DOHH2 (cell line): ENCODE results near the gene NOD2.

ENCODE experiments used
- H3F3A ChIP-seq: fragments of 200-600 bp; sonication (generic), shearing (Covaris generic); 2 replicates; pipeline ENCODE4 v1.6.0; 2016; ENCODE audit warnings: antibody characterized with exemption, mild to moderate bottlenecking; ENCODE audit not compliant: control insufficient read depth, insufficient read depth
- H3K27ac ChIP-seq: fragments of 200-600 bp; sonication (generic); 2 replicates; pipeline ENCODE4 v1.5.1; 2014; ENCODE audit warnings: low read depth, mild to moderate bottlenecking, low read length, moderate library complexity
- H3K27me3 ChIP-seq: fragments of 200-600 bp; sonication (generic); 2 replicates; pipeline ENCODE4 v1.6.1; 2014; ENCODE audit warnings: mild to moderate bottlenecking, low read length, mixed read lengths; ENCODE audit not compliant: control insufficient read depth
- H3K36me3 ChIP-seq: fragments of 200-600 bp; sonication (generic); 2 replicates; pipeline ENCODE4 v1.6.1; 2014; ENCODE audit warnings: mild to moderate bottlenecking, low read length, moderate library complexity, mixed read lengths; ENCODE audit not compliant: control insufficient read depth
- H3K4me1 ChIP-seq: fragments of 200-600 bp; sonication (generic); 2 replicates; pipeline ENCODE4 v1.6.1; 2014; ENCODE audit warnings: mild to moderate bottlenecking, low read length, mixed read lengths; ENCODE audit not compliant: control insufficient read depth
- H3K4me2 ChIP-seq: fragments of 200-600 bp; sonication (generic); 2 replicates; pipeline ENCODE4 v1.6.0; 2014; ENCODE audit warnings: mild to moderate bottlenecking, low read length, moderate library complexity
- H3K4me3 ChIP-seq: fragments of 200-600 bp; sonication (generic); 2 replicates; pipeline ENCODE4 v1.5.1; 2014; ENCODE audit warnings: mild to moderate bottlenecking, low read length, mixed read lengths
- H3K79me2 ChIP-seq: fragments of 200-600 bp; sonication (generic); 2 replicates; pipeline ENCODE4 v1.6.1; 2014; ENCODE audit warnings: mild to moderate bottlenecking, low read length, mixed read lengths; ENCODE audit not compliant: control insufficient read depth
- H3K9me2 ChIP-seq: fragments of 200-600 bp; sonication (generic); replicated peaks from 2 replicates; pipeline ENCODE4 v1.6.1; 2014; ENCODE audit warnings: mild to moderate bottlenecking, low read length, mixed read lengths; ENCODE audit not compliant: control insufficient read depth
- H3K9me3 ChIP-seq: fragments of 200-600 bp; sonication (generic); 2 replicates; pipeline ENCODE4 v1.6.1; 2014; ENCODE audit warnings: antibody characterized with exemption, low read length, mixed read lengths; ENCODE audit not compliant: control insufficient read depth, insufficient read depth
- H4K20me1 ChIP-seq: fragments of 200-600 bp; sonication (generic); 2 replicates; pipeline ENCODE4 v1.6.0; 2014; ENCODE audit warnings: low read depth, mild to moderate bottlenecking, antibody characterized with exemption, low read length, moderate library complexity; ENCODE audit not compliant: control insufficient read depth, insufficient read depth
- EZH2phosphoT487 ChIP-seq: fragments of 200-600 bp; sonication (generic); IDR thresholded peaks from 2 replicates; pipeline ENCODE4 v1.6.1; 2017; ENCODE audit warnings: borderline replicate concordance, mild to moderate bottlenecking, antibody characterized with exemption, low read length, moderate library complexity, mixed read lengths
- TF ChIP-seq, protein P1 (sequence below): fragments of 200-600 bp; sonication (generic); IDR thresholded peaks from one replicate; pipeline ENCODE4 v1.5.1; 2014; ENCODE audit warnings: antibody characterized with exemption, mild to moderate bottlenecking, low read depth, low read length; ENCODE audit not compliant: poor library complexity, severe bottlenecking

NOD2 gene

DNA sequence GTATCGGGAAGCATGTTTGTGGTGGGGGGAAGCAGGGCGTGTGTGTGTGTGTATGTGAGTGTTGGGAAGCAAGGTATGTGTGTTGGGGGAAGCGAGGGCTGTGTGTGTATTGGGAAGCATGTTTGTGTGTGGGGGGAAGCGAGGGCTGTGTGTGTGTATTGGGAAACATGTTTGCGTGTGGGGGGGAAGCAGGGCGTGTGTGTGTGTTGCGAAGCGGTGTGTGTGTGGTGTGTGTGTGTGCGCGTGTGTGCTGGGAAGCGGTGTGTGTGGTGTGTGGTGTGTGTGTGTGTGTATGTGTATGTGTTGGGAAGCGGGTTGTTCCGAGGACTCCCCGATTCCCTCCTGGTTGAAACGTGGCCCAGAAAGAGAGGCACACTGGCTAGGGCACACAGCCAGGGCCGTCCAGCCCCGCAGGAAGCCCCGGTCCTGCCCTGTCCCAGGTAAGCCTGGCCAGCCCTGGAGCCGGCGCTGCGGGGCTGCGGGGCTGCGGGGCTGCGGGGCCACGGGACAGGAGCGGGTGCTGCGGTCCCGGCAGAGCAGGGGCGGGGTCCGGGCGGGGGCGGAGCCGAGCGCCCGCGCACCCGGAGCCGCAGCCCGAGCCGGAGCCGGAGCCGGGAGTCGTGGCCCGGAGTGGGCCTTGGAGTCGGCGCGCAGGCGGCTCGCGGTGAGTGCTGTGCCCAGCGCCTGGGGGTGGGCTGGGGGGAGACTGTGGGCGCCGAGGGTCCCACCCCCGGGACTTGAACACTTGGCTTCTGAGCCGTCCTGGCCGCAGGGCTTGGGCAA is at the start of gene NOD2:
NOD2 (plus strand) TSS at position 608 of the 783 bp plus-strand sequence. CDS start 5,890 bp downstream, outside the sequence.
- H3K9me2 ChIP-seq, result no peaks in the 10 kb centered on the region
- no peaks in the 10 kb centered on the region for H3K36me3 ChIP-seq
- no peaks in the 10 kb centered on the region for H3K79me2 ChIP-seq
- no peaks in the 10 kb centered on the region for H3K4me1 ChIP-seq
- H3F3A ChIP-seq, result no peaks in the 10 kb centered on the region
- H3K4me2 ChIP-seq, result no peak within 1 kb of the TSS
- no peaks in the 10 kb centered on the region for H4K20me1 ChIP-seq
- H3K4me3 ChIP-seq, result no peak within 1 kb of the TSS
- H3K27ac ChIP-seq, result no peak within 1 kb of the TSS
- TF ChIP-seq EZH2phosphoT487, result no peak
- TF ChIP-seq, protein P1, sequence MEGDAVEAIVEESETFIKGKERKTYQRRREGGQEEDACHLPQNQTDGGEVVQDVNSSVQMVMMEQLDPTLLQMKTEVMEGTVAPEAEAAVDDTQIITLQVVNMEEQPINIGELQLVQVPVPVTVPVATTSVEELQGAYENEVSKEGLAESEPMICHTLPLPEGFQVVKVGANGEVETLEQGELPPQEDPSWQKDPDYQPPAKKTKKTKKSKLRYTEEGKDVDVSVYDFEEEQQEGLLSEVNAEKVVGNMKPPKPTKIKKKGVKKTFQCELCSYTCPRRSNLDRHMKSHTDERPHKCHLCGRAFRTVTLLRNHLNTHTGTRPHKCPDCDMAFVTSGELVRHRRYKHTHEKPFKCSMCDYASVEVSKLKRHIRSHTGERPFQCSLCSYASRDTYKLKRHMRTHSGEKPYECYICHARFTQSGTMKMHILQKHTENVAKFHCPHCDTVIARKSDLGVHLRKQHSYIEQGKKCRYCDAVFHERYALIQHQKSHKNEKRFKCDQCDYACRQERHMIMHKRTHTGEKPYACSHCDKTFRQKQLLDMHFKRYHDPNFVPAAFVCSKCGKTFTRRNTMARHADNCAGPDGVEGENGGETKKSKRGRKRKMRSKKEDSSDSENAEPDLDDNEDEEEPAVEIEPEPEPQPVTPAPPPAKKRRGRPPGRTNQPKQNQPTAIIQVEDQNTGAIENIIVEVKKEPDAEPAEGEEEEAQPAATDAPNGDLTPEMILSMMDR, result no peak
- peaks cover 22% of the 10 kb centered on the region for H3K27me3 ChIP-seq
- H3K9me3 ChIP-seq, result no peaks in the 10 kb centered on the region

DNA sequence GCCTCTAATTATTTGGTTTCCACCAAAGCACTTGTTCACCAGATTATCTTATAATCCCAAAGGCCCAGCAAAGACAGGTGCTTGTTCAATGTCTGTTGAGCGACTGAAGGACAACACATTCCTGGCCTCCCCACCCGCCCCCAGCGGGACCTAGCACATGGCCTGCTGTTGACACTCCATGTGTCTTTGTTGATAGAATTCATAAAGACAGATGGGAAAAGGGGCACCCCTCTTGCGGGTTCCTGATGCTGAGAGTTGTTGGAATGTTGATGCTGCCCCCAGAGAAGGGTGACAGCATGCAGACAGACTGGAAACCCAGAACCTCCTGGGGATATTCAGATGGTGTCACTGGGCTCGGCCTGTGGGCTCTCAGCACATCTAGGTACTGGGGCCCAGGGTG is 49.2 kb upstream of the NOD2 start:
- no peak overlapping the region for H3K27ac ChIP-seq
- no peaks in the 10 kb centered on the region for H4K20me1 ChIP-seq
- no peaks in the 10 kb centered on the region for H3F3A ChIP-seq
- H3K4me3 ChIP-seq, result no peak overlapping the region
- no peaks in the 10 kb centered on the region for H3K9me3 ChIP-seq
- H3K9me2 ChIP-seq, result no peaks in the 10 kb centered on the region
- no peaks in the 10 kb centered on the region for H3K79me2 ChIP-seq
- no peaks in the 10 kb centered on the region for H3K36me3 ChIP-seq
- no peak for TF ChIP-seq EZH2phosphoT487
- TF ChIP-seq, protein P1, result no peak
- peaks cover 2% of the 10 kb centered on the region for H3K27me3 ChIP-seq
- no peaks in the 10 kb centered on the region for H3K4me1 ChIP-seq
- H3K4me2 ChIP-seq, result no peak overlapping the region

DNA sequence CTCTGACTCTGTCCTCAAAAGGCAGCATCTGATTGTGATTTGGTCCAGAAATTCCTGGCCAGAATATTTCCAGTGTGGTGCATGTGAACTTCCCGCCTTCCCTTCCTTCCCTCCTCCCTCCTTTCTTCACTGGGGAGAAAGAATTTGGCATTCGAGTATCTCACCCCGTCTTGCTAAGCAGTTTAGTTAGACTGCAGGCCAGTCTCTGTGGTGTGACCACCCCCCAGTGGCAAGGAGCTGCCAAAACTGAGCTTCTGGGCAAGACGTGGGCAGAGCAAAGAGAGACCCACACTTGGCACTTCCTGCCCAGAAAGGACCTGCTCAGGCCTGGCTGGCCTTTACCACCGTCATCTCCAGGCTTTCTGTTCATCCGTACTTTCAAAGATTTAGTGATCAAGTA is 48.7 kb upstream of the NOD2 start:
- no peak for TF ChIP-seq EZH2phosphoT487
- TF ChIP-seq, protein P1, result no peak

More for the DNA sequence above, 48.7 kb upstream of the NOD2 start:
- Histone ChIP-seq H3K4me2 (no peak overlapping the region), H3K27me3 (peaks cover 2% of the 10 kb centered on the region), H3K9me2 (no peaks in the 10 kb centered on the region), H3K4me3 (no peak overlapping the region), H3F3A (no peaks in the 10 kb centered on the region), H3K9me3 (no peaks in the 10 kb centered on the region), H4K20me1 (no peaks in the 10 kb centered on the region), H3K4me1 (no peaks in the 10 kb centered on the region), H3K79me2 (no peaks in the 10 kb centered on the region), H3K36me3 (no peaks in the 10 kb centered on the region), H3K27ac (no peak overlapping the region)
